A673 (cell line): ENCODE measurements around the gene ARMC10. TPM values are rescaled to one million over a fixed set of nuclear protein-coding genes. Genes with fewer than 3 reads are reported as not detected.

Experiments
- BruUV-seq: library from RNA; stranded (reverse); fragments of 400-500 nt; replicated peaks from 2 replicates; lab custom pipeline; 2021; lab: Mats Ljungman, UMichigan
- CTCF ChIA-PET: fragments of 300-600 bp; sonication (Branson Sonifier 250); formaldehyde crosslinking; loops from one replicate; lab custom pipeline; 2022; ENCODE audit warnings: antibody characterized with exemption; lab: Charles Lee
- POLR2A ChIA-PET: fragments of 300-600 bp; sonication (Branson Sonifier 250); formaldehyde crosslinking; loops from one replicate; lab custom pipeline; 2022; ENCODE audit warnings: antibody characterized with exemption; ENCODE audit not compliant: low non-redundant PET; lab: Charles Lee
- DNase-seq: peaks from one replicate; pipeline ENCODE4 v3.0.0-alpha.2; 2015; ENCODE audit warnings: low spot score
- H3K27ac ChIP-seq: fragments of 200-600 bp; sonication (generic); 2 replicates; pipeline ENCODE4 v1.5.1; 2016; ENCODE audit warnings: mixed run types, low read depth, mild to moderate bottlenecking, mixed read lengths, antibody characterized with exemption, low read length; ENCODE audit not compliant: poor library complexity, severe bottlenecking
- H3K27me3 ChIP-seq: fragments of 200-600 bp; sonication (generic); replicated peaks from 2 replicates; pipeline ENCODE4 v1.6.1; 2017; ENCODE audit warnings: mixed run types, low read depth, mild to moderate bottlenecking, mixed read lengths, antibody characterized with exemption, low read length; ENCODE audit not compliant: insufficient read depth, poor library complexity
- H3K36me3 ChIP-seq: fragments of 200-600 bp; sonication (generic); 2 replicates; pipeline ENCODE4 v1.6.1; 2016; ENCODE audit warnings: mixed run types, mild to moderate bottlenecking, mixed read lengths, antibody characterized with exemption, low read length; ENCODE audit not compliant: insufficient read depth, poor library complexity, severe bottlenecking
- H3K4me1 ChIP-seq: fragments of 200-600 bp; sonication (generic); 2 replicates; pipeline ENCODE4 v1.6.1; 2017; ENCODE audit warnings: mixed run types, mild to moderate bottlenecking, mixed read lengths, antibody characterized with exemption, low read length; ENCODE audit not compliant: insufficient read depth, poor library complexity, severe bottlenecking
- H3K4me3 ChIP-seq: fragments of 200-600 bp; sonication (generic); 2 replicates; pipeline ENCODE4 v1.5.1; 2016; ENCODE audit warnings: low read depth, mixed run types, mild to moderate bottlenecking, mixed read lengths, low read length; ENCODE audit not compliant: poor library complexity, severe bottlenecking
- H3K9me3 ChIP-seq: fragments of 200-600 bp; sonication (generic); 2 replicates; pipeline ENCODE4 v1.6.1; 2016; ENCODE audit warnings: mixed run types, low read depth, mild to moderate bottlenecking, mixed read lengths, antibody characterized with exemption, low read length; ENCODE audit not compliant: poor library complexity, severe bottlenecking
- EZH2 ChIP-seq: fragments of 200-600 bp; sonication (generic); IDR thresholded peaks from 2 replicates; pipeline ENCODE4 v1.6.1; 2017; ENCODE audit warnings: borderline replicate concordance, low read depth, mild to moderate bottlenecking, mixed read lengths, antibody characterized with exemption, low read length; ENCODE audit not compliant: poor library complexity, severe bottlenecking
- intact Hi-C: fragments of 100-400 bp; cut with micrococcal nuclease; formaldehyde crosslinking; loops from one replicate; pipeline ENCODE4 v1.10.0; 2022; ENCODE audit not compliant: unreplicated experiment
- total RNA-seq: library from RNA; stranded (reverse); gene quantifications from 2 replicates; pipeline ENCODE4 v1.2.3, GENCODE V29; 2021
- TF ChIP-seq, protein P1 (sequence below): fragments of 300-800, 200-600 bp; sonication (generic); conservative IDR thresholded peaks from 2 replicates; pipeline ENCODE4 v1.5.1; 2017; ENCODE audit warnings: low read depth, mild to moderate bottlenecking, antibody characterized with exemption, low read length, moderate library complexity, mixed read lengths

The ARMC10 gene
- total RNA-seq, 1 experiment from 2014 or later, result 32.0 TPM

DNA sequence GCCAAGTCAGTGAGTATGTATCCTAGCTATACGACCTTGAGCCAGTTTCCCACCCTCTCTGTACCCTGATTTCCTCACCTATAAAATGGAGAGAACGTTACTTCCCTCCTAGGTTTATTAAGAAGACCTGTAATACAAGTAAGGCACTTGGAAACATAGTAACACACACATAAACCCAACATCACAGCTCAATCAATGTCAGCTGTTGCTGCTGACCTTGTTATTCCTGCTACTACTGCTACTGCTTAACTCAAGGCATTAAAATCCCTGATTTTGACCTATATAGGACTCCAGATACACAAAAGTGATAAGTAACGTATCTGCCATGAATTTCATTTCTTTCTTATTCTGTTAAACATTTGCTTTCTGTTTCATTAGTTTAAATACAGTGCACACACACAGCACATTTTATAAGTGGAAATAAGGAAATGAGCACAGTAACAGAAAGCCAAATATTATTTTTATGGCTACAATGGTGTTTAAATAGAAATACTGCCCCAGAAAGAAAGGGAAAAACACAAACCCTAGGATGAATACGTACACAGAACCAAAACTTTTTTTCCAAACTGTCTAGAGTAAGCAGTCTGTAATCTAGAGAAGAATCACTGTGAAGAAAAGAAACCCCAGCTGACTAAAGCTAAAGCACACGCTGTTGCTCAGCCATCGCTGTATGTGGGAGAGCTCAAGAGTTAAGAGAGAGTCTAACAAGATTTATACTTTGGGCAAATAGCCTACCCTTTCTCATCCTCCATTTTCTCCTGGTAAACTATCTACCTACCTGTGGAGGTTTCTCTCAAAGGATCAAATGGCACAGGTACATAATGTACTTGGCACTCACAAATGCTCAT, 55.0 kb downstream of the ARMC10 start:
- ChIA-PET POLR2A (no interaction called here), CTCF (no interaction called here)
- H3K4me1 ChIP-seq, result peaks cover 4% of the 10 kb centered on the region
- H3K27ac ChIP-seq, result no peak overlapping the region
- H3K27me3 ChIP-seq, result no peaks in the 10 kb centered on the region
- no peak overlapping the region for H3K4me3 ChIP-seq
- H3K9me3 ChIP-seq, result no peaks in the 10 kb centered on the region
- TF ChIP-seq EZH2, result no peak
- TF ChIP-seq, protein P1, sequence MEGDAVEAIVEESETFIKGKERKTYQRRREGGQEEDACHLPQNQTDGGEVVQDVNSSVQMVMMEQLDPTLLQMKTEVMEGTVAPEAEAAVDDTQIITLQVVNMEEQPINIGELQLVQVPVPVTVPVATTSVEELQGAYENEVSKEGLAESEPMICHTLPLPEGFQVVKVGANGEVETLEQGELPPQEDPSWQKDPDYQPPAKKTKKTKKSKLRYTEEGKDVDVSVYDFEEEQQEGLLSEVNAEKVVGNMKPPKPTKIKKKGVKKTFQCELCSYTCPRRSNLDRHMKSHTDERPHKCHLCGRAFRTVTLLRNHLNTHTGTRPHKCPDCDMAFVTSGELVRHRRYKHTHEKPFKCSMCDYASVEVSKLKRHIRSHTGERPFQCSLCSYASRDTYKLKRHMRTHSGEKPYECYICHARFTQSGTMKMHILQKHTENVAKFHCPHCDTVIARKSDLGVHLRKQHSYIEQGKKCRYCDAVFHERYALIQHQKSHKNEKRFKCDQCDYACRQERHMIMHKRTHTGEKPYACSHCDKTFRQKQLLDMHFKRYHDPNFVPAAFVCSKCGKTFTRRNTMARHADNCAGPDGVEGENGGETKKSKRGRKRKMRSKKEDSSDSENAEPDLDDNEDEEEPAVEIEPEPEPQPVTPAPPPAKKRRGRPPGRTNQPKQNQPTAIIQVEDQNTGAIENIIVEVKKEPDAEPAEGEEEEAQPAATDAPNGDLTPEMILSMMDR, result no peak
- intact Hi-C loops, result no loop called here
- DNase-seq, result no peak
- no TSS peak for BruUV-seq
- no peaks in the 10 kb centered on the region for H3K36me3 ChIP-seq

DNA sequence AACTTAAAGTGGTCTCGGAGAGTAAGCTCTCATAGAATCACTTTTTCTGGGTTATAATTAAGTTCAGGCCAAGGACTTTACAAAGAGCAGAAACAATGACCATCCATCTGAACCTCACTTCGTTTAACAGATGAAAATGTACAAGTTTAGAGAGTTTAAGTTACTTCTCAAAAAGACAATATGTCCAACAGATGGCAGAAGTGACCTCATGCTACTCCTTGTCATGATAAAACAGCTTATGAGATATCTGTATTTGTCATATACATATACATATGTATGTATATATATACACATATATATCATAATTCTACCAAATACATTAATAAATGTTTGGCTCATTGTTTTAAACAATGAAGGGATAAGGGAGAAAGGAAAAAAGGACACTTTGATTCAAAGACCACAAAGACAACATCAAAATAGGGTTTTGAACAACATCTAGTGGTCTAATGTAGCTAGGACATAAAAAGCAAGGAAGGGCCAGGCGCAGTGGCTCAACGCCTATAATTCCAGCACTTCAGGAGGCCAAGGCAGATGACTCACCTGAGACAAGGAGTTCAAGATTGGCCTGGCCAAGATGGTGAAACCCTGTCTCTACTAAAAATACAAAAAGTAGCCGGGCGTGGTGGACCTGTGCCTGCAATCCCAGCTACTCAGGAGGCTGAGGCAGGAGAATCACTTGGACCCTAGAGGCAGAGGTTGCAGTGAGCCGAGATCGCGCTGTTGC, 56.1 kb downstream of the ARMC10 start:
- no peak overlapping the region for H3K4me3 ChIP-seq
- intact Hi-C loops, result no loop called here
- H3K36me3 ChIP-seq, result no peaks in the 10 kb centered on the region
- no peak for TF ChIP-seq EZH2
- TF ChIP-seq, protein P1, result no peak
- ChIA-PET POLR2A (no interaction called here), CTCF (no interaction called here)
- peaks cover 10% of the 10 kb centered on the region for H3K4me1 ChIP-seq
- no peaks in the 10 kb centered on the region for H3K9me3 ChIP-seq
- no peak overlapping the region for H3K27ac ChIP-seq
- DNase-seq, result no peak
- no TSS peak for BruUV-seq
- no peaks in the 10 kb centered on the region for H3K27me3 ChIP-seq

DNA sequence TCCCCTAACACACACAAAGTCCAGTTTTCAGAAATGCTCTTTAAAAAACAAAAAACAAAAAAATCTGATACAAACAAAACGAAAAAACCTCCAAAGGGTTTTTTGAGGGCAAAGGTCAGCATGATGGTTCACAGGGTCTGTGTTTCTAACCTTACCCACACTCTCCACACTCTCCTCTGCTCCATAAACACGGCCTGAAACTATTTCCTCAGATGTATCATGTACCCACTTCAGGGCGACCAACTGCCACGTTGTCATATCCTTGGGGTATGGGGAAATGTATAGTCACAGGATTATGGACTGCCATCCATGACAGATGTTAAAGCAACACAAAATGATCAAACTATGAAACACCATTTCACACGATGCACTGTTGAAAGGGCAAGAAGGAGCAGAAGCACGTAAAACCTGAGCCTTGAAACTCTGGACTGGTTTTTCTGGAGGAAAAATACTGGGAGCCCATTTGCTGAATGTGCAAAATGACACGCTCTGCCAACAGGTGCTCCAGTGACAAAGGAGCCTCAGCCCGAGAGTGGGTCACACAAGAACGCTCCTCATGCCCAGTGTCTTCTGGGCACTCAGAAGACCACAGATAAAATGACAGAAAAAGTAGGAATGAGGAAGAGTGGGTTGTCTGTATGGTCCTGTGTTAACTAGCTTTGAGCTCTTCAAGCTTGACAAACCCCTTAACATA, 58.2 kb downstream of the ARMC10 start:
- H3K4me3 ChIP-seq, result no peak overlapping the region
- ChIA-PET POLR2A (no interaction called here), CTCF (no interaction called here)
- intact Hi-C loops, result no loop called here
- peaks cover 10% of the 10 kb centered on the region for H3K4me1 ChIP-seq
- no peaks in the 10 kb centered on the region for H3K27me3 ChIP-seq
- BruUV-seq, result no TSS peak
- TF ChIP-seq EZH2, result no peak
- TF ChIP-seq, protein P1, result no peak
- DNase-seq, result no peak
- H3K9me3 ChIP-seq, result no peaks in the 10 kb centered on the region
- H3K27ac ChIP-seq, result no peak overlapping the region
- H3K36me3 ChIP-seq, result no peaks in the 10 kb centered on the region
